HS-27A (cell line): ENCODE measurements around the gene CFP.
"Not testable (repeated sequence)": the region's sequence is repeated elsewhere in the genome, so short reads cannot be mapped to it uniquely, and the experiment has no call there.

Experiments
- DNase-seq: peaks from one replicate; pipeline ENCODE4 v3.0.0-alpha.2; 2012; ENCODE audit warnings: low read depth, missing footprints

The CFP gene

GRCh38 chrX:47629419-47630200 is at the start of gene CFP:
CFP (minus strand) TSS chrX:47629930; CDS start chrX:47629844, 86 bp downstream.
- no peak for DNase-seq

GRCh38 chrX:47675959-47676859 is 46.5 kb upstream of the CFP start:
- not testable (repeated sequence) for DNase-seq

GRCh38 chrX:47674776-47675175 is 45.0 kb upstream of the CFP start:
- DNase-seq: no peak

- not testable (repeated sequence) for DNase-seq
Measured at GRCh38 chrX:47665797-47666196, 36.1 kb upstream of the CFP start.

- no peak for DNase-seq
Measured at GRCh38 chrX:47664737-47665136, 35.0 kb upstream of the CFP start.

- no peak for DNase-seq
Measured at GRCh38 chrX:47662144-47662657, 32.5 kb upstream of the CFP start.

- DNase-seq: no peak
Measured at GRCh38 chrX:47661539-47661938, 31.8 kb upstream of the CFP start.

- DNase-seq: no peak
Measured at GRCh38 chrX:47659421-47659726, 29.6 kb upstream of the CFP start.

- peak; percentile 69 for DNase-seq
Measured at GRCh38 chrX:47658684-47659420, 29.1 kb upstream of the CFP start, which contains the start of gene UXT. UXT (minus strand) TSS chrX:47659180; CDS start chrX:47658927, 253 bp downstream.

GRCh38 chrX:47658301-47658683 is 28.6 kb upstream of the CFP start:
- DNase-seq: no peak

GRCh38 chrX:47651043-47651905 is 21.5 kb upstream of the CFP start:
- no peak for DNase-seq

- peak; percentile 78 for DNase-seq
Measured at GRCh38 chrX:47650164-47651042, 20.7 kb upstream of the CFP start, which contains the start of gene ELK1. ELK1 (minus strand) TSS chrX:47650563; CDS start chrX:47641441, 9,122 bp downstream.

GRCh38 chrX:47649781-47650163 is 20.0 kb upstream of the CFP start:
- DNase-seq: no peak

GRCh38 chrX:47649271-47649670 is 19.5 kb upstream of the CFP start:
- DNase-seq: no peak

GRCh38 chrX:47648376-47648775 is 18.6 kb upstream of the CFP start:
- DNase-seq: no peak

GRCh38 chrX:47646636-47647035 is 16.9 kb upstream of the CFP start:
- no peak for DNase-seq

GRCh38 chrX:47645530-47645929 is 15.8 kb upstream of the CFP start:
- no peak for DNase-seq

- DNase-seq: no peak
Measured at GRCh38 chrX:47644557-47645091, 14.9 kb upstream of the CFP start.

- no peak for DNase-seq
Measured at GRCh38 chrX:47643926-47644325, 14.2 kb upstream of the CFP start.

- DNase-seq: no peak
Measured at GRCh38 chrX:47638816-47639215, 9.1 kb upstream of the CFP start.
